Stimulated activated naive B cell treated with anti-CD40 and anti-IgM and Interleukin-4, amounts not matched to agents 10 μg/mL and 1 μg/mL and 100 μg/mL, for 72 hours (primary cell): Measurements from ENCODE around the gene ACSL6.

Experiments
- ATAC-seq, 2 donors: fragments of 150-1000 bp; cut with Tn5 transposase; replicated peaks; 2 replicates each; pipeline ENCODE4 v1.10.0; 2021; ENCODE audit warnings: moderate library complexity in 1 of 2
- DNase-seq: peaks from one replicate; pipeline ENCODE4 v3.0.0; 2021
- H3K27ac Mint-ChIP-seq: one replicate; pipeline ENCODE4 v1.8.0; 2022; ENCODE audit warnings: mild to moderate bottlenecking, mixed read lengths
- H3K27me3 Mint-ChIP-seq, 2 donors: one replicate each; pipeline ENCODE4 v1.8.0; 2022; ENCODE audit warnings: mixed read lengths in 2 of 2
- H3K36me3 Mint-ChIP-seq, 2 donors: one replicate each; pipeline ENCODE4 v1.8.0; 2022; ENCODE audit warnings: mixed read lengths in 2 of 2, mild to moderate bottlenecking in 1 of 2
- H3K4me1 Mint-ChIP-seq, 2 donors: one replicate each; pipeline ENCODE4 v1.8.0; 2022; ENCODE audit warnings: mixed read lengths in 2 of 2, mild to moderate bottlenecking in 1 of 2
- H3K4me3 Mint-ChIP-seq, 2 donors: one replicate each; pipeline ENCODE4 v1.8.0; 2022; ENCODE audit warnings: mild to moderate bottlenecking in 2 of 2, mixed read lengths in 2 of 2, moderate library complexity in 1 of 2
- H3K9me3 Mint-ChIP-seq, 2 donors: one replicate each; pipeline ENCODE4 v1.8.0; 2022; ENCODE audit warnings: mixed read lengths in 2 of 2, mild to moderate bottlenecking in 1 of 2

The ACSL6 gene

DNA sequence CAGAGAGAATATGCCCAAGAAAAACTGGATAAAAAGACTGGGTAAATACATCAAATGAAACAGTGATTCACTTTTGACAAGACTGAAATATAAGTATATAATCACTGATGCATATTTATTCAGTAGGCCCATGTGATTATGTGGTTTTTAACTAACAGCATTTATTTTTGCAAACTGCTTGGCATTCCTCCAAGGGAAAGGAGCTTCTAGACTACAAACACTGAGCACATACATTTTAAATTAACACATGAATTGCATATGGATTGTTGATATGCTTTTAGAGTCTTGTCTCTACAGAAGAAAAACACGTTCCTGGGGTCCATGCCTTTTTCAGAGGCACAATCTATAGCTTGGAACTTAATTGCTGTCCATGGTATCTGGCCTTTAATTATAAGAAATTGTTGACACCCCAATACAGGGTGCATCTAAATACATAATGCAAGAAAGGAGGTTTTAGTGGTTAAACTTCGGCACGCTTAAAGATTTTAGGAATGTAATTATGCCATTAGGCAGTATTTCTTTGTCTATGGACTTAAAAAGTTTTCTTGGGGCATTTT lies 59.1 kb downstream of the ACSL6 start:
- Mint-ChIP-seq H3K27me3 (peaks cover 6 to 14% of the 10 kb centered on the region in 2 donors), H3K4me3 (no peak overlapping the region), H3K9me3 (no peaks in the 10 kb centered on the region), H3K4me1 (no peaks in the 10 kb centered on the region), H3K36me3 (no peaks in the 10 kb centered on the region), H3K27ac (no peak overlapping the region)
- DNase-seq (no peak), ATAC-seq (no peak)

DNA sequence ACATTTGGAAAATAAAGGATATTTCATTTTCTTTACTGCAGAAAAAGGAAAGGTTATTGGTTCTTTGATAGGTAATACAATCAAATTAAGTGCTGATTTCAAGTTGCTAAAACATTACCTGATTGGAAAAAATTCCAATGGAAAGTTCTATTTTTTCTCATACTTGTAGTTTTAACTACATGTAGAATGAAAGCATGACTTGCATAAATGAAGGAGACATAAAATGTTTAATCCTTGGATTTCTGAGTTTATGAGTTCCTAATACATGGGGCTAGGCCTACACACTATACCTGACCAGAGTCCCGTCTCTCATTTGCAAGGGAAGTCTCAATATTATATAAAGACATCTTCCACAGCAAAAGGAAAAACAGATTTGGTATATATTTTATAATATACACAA lies 60.8 kb downstream of the ACSL6 start:
- no peak for ATAC-seq
- no peak for DNase-seq
- H3K36me3 Mint-ChIP-seq: no peaks in the 10 kb centered on the region
- H3K4me1 Mint-ChIP-seq: peaks cover 0 to 1% of the 10 kb centered on the region in 2 donors
- H3K27ac Mint-ChIP-seq: no peak overlapping the region
- peaks cover 6 to 14% of the 10 kb centered on the region in 2 donors for H3K27me3 Mint-ChIP-seq
- H3K9me3 Mint-ChIP-seq: peaks cover 0 to 2% of the 10 kb centered on the region in 2 donors
- no peak overlapping the region for H3K4me3 Mint-ChIP-seq

DNA sequence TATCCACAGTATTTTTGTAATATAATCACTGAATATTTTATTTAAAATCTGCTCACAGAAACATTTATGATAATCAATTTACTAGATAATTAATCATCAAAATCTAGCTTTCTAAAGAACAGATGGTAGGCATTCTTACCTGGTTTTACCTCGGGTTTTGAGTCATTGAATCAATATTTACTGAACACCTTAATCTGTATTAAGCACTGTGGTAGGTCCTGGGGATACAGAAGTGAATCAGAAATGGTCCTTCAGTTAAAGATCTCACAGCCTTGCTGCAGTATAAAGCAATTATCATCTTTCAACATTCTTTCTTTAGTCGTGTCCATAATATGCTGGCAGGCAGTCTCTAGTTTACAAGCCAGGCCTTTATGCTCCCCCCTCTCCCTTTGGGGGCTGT lies 64.0 kb downstream of the ACSL6 start:
- ATAC-seq (no peak), DNase-seq (no peak)
- Mint-ChIP-seq H3K4me3 (no peak overlapping the region), H3K9me3 (peaks cover 0 to 2% of the 10 kb centered on the region in 2 donors), H3K4me1 (peaks cover 1 to 12% of the 10 kb centered on the region in 2 donors), H3K36me3 (no peaks in the 10 kb centered on the region), H3K27ac (no peak overlapping the region), H3K27me3 (peaks cover 0 to 14% of the 10 kb centered on the region in 2 donors)

DNA sequence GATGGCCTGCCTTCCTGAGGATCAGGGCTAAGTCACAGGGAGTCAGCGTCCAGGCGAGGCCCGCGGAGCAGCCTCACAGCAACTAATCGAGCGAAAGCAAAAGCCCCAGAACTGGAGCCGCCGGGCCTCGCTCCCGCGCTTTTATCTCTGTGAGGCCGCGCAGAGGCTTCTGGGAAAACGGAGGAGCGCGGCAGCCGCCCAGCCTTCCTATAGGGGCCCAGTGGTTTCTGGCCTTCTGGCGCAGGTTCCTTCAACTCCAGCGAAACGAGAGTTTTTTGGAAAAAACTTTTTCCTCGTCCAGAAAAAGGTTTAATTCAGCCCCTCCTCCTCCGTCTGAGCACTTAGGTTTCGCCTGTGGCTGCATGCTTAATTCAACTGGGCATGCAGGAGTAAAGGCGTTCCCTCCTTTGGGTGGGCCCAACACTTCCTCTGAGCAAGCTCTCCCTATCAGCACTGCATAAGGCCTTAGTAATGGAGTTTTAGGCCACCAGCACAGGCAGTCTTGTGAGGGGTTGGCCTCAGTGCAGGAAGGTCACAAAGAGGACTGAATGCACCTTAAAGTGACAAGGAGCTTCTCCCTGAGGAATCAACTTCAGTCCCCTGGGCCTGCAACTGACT lies 65.8 kb downstream of the ACSL6 start, which contains the start of gene MEIKIN:
Gene MEIKIN, minus strand, starts transcription at position 113 of the 618 bp plus-strand sequence. CDS start 158 bp downstream, outside the sequence.
- H3K27ac Mint-ChIP-seq: no peak within 1 kb of the TSS
- H3K27me3 Mint-ChIP-seq: peaks cover 9 to 14% of the 10 kb centered on the region in 2 donors
- DNase-seq (no peak), ATAC-seq (no peak)
- peaks cover 0 to 2% of the 10 kb centered on the region in 2 donors for H3K9me3 Mint-ChIP-seq
- H3K4me1 Mint-ChIP-seq: peaks cover 1 to 12% of the 10 kb centered on the region in 2 donors
- no peaks in the 10 kb centered on the region for H3K36me3 Mint-ChIP-seq
- H3K4me3 Mint-ChIP-seq: no peak within 1 kb of the TSS

DNA sequence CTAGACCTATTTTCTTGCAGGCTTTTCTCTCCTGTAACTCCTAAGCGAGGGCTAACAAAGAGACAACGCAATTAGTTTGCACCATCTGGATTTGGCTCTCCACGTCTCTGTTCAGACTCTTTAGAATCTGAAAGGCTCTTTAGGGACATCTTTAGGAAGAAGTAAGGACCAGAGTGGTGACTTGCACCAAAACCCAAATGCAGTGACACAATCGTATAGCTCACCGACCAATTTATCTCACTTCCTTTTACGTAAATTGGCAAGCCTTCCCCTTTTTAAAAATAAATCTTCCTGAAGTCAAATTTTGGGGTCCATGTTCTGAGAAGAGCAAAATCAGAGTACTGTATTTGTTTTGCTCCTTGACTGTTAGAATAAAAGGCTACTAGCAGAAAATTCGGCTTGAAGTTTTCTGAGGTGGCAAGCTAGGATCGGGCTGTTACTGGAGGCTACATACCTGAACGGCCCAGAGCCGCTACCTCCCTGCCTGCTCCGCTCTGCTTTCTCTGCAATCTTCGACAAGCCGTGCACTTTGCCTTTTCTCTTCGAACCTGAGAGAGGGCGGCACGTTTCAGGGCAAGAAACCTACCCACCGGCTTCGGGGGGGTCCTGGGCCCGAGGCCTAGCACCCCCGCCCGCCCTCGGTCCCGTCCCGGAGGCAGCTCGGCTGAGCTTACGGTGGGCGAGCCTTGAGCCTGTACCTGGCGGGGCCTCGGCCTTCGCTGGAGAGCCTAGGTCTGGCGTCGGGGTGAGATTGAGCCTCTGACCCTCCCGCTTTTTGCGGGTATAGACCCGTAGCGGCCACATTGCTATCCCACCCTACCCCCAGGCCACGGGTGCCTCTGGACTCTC lies 66.5 kb downstream of the ACSL6 start:
- Mint-ChIP-seq H3K9me3 (peaks cover 0 to 2% of the 10 kb centered on the region in 2 donors), H3K4me3 (no peak overlapping the region), H3K27ac (no peak overlapping the region), H3K36me3 (no peaks in the 10 kb centered on the region), H3K4me1 (peaks cover 1 to 12% of the 10 kb centered on the region in 2 donors), H3K27me3 (peaks cover 9 to 14% of the 10 kb centered on the region in 2 donors)
- ATAC-seq: peak; percentile 27 to 56
- no peak for DNase-seq

DNA sequence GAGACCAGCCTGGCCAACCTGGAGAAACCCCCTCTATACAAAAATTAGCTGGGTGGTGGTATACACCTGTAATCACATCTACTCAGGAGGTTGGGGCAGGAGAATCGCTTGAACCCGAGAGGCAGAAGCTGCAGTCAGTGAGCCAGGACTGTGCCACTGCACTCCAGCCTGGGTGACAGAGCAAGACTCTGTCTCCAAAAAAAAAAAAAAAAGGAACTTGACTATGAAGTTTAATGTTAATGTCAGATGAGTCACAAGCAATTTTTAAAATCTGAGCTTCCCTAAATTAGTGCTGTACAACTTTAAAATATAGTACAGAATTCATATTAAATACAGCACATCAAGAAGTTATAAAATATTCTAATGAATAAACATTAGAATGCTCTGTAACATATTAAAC lies 67.5 kb downstream of the ACSL6 start:
- ATAC-seq: peak; percentile 65 to 73
- no peak overlapping the region for H3K4me3 Mint-ChIP-seq
- peaks cover 1 to 12% of the 10 kb centered on the region in 2 donors for H3K4me1 Mint-ChIP-seq
- peaks cover 9 to 10% of the 10 kb centered on the region in 2 donors for H3K27me3 Mint-ChIP-seq
- peaks cover 0 to 2% of the 10 kb centered on the region in 2 donors for H3K9me3 Mint-ChIP-seq
- H3K27ac Mint-ChIP-seq: no peak overlapping the region
- no peak for DNase-seq
- no peaks in the 10 kb centered on the region for H3K36me3 Mint-ChIP-seq

DNA sequence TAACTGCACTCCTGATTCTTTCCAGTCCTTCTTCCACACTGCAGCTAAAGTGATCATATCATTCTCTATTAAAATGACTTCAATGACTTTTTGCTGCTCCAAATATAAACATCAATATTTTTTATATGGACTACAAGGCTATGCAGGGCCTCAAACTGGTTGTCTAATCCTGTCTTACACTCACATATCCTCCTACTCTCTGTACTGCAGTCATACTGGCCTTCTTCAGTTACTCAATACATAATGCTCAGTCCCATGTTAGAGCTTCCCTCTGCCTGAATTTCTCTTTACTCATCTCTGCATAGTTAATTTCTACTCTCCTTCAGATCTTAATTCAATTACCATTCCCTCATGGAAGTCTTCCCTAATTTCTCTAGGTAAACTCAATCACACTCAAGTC lies 69.4 kb downstream of the ACSL6 start:
- DNase-seq (no peak), ATAC-seq (no peak)
- Mint-ChIP-seq H3K27me3 (peaks cover 0 to 9% of the 10 kb centered on the region in 2 donors), H3K27ac (no peak overlapping the region), H3K4me3 (no peak overlapping the region), H3K4me1 (peaks cover 1 to 12% of the 10 kb centered on the region in 2 donors), H3K36me3 (no peaks in the 10 kb centered on the region), H3K9me3 (peaks cover 0 to 2% of the 10 kb centered on the region in 2 donors)

DNA sequence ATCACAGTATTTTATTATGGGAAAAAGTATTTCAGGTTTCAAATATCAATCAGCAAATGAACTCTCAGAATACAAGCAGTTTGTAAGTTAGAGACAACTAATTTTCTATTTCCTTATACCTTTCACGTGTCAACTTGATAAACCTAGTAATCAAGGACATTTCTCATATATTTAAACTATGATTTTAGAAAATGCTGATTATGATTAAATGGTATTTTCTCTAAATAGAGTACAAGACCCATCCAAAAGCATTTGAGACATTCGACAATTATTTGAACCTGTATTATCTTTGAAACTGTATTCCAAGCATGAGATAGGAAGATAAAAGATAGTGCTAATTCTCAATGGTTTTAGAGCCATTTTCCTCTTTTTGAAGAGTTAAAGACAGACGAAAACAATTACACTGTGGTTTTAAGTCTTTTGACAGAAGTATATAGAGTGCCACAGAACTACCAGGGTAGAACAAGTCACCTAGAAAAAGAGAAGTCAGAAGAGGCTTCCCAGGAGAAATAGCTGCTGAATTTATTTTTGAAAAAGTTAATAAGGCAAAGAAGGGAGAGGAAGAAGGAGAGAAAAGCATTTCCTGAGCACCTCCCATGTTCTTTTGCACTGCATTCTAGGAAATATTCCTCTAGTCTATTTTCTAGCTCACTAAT lies 71.6 kb downstream of the ACSL6 start:
- no peak overlapping the region for H3K4me3 Mint-ChIP-seq

DNA sequence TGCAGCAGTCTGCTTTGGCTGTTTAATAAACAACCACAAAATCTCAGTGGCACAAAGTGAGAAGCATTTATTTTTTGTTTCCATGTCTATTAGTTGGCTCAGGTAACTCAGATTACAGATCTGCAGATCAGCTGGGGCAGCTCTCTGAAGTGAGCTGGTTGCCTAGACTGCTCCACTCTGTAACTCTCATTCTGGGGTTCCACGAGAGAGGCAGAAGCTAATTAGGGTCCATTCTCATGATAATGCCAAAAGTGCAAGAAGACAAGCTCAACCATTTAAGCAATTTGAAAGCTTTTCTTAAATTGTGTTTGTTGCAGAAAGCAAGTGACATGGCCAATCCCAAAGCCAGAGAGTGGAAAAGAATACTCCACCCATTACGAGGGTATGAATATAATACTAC lies 79.2 kb downstream of the ACSL6 start:
- ATAC-seq: no peak
- H3K9me3 Mint-ChIP-seq: peaks cover 28 to 29% of the 10 kb centered on the region in 2 donors
- H3K36me3 Mint-ChIP-seq: peaks cover 2 to 6% of the 10 kb centered on the region in 2 donors
- peaks cover 10% of the 10 kb centered on the region in 2 donors for H3K27me3 Mint-ChIP-seq
- no peak overlapping the region for H3K27ac Mint-ChIP-seq
- no peaks in the 10 kb centered on the region for H3K4me1 Mint-ChIP-seq
- no peak for DNase-seq
- no peak overlapping the region for H3K4me3 Mint-ChIP-seq

More for the DNA sequence above, 71.6 kb downstream of the ACSL6 start:
- Mint-ChIP-seq H3K27me3 (peaks cover 0 to 14% of the 10 kb centered on the region in 2 donors), H3K36me3 (no peaks in the 10 kb centered on the region), H3K27ac (no peak overlapping the region), H3K9me3 (no peaks in the 10 kb centered on the region), H3K4me1 (peaks cover 0 to 12% of the 10 kb centered on the region in 2 donors)
- DNase-seq (no peak), ATAC-seq (no peak)

DNA sequence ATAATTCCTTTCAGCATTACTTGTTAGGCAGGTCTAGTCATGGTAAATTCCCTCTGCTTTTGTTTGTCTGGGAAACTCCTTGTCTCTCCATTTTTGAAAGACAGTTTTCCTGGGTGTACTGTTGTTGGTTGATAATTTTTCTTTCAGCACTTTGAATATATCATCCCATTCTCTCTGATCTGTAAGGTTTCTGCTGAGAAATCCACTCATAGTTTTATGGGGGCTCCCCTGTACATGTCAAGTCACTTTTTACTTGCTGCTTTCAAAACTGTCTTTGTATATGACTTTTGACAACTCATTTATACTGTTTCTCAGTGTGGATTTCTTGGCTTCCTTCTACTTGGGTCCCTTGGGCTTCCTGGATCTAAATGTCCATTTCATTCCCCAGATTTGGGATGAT lies 82.5 kb downstream of the ACSL6 start:
- peaks cover 5 to 6% of the 10 kb centered on the region in 2 donors for H3K36me3 Mint-ChIP-seq

DNA sequence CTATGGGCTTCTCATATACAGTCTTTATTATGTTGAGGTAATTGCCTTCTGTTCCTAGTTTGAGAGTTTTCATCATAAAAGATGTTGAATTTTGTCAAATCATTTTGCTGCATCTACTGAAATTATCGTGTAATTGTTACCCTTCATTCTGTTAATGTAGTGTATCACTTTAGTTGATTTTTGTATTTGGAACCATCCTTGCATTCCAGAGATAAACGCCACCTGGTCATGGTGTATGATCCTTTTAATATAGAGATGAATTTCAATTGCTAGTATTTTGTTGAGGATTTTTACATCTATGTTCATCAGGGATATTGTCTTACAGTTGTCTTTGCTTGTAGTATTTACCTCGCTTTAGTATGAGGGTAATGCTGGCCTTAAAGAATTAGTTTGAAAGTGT lies 85.3 kb downstream of the ACSL6 start:
- ATAC-seq (no peak), DNase-seq (no peak)
- Mint-ChIP-seq H3K9me3 (peaks cover 34 to 35% of the 10 kb centered on the region in 2 donors), H3K4me1 (no peaks in the 10 kb centered on the region), H3K36me3 (peaks cover 5 to 6% of the 10 kb centered on the region in 2 donors), H3K27me3 (peaks cover 0 to 13% of the 10 kb centered on the region in 2 donors), H3K4me3 (no peak overlapping the region), H3K27ac (no peak overlapping the region)

More for the DNA sequence above, 82.5 kb downstream of the ACSL6 start:
- ATAC-seq (no peak), DNase-seq (no peak)
- Mint-ChIP-seq H3K9me3 (peaks cover 35 to 37% of the 10 kb centered on the region in 2 donors), H3K4me1 (no peaks in the 10 kb centered on the region), H3K27ac (no peak overlapping the region), H3K4me3 (no peak overlapping the region), H3K27me3 (peaks cover 5 to 18% of the 10 kb centered on the region in 2 donors)

DNA sequence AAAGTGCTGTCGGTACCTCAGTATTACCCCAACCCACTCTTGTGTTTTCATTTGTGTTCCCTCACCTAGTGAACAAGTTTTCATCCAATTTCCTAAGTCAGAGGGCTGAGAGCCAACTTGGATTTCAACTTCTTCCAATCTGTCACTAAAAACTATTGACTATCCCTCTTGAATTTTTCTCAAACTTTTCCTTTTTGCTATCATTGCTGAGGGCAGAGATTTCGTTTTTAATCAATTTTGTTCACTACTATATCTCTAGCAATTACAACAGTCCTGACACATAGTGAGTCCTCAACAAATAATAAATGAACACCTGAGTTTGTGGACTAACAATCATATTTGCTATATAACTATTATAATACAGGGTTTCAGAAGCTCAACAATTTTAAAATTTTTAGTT lies 95.0 kb downstream of the ACSL6 start:
- no peak overlapping the region for H3K4me3 Mint-ChIP-seq
- no peaks in the 10 kb centered on the region for H3K36me3 Mint-ChIP-seq
- ATAC-seq (no peak), DNase-seq (no peak)
- peaks cover 0 to 2% of the 10 kb centered on the region in 2 donors for H3K9me3 Mint-ChIP-seq
- H3K27ac Mint-ChIP-seq: no peak overlapping the region
- H3K4me1 Mint-ChIP-seq: no peaks in the 10 kb centered on the region
- H3K27me3 Mint-ChIP-seq: peaks cover 3 to 7% of the 10 kb centered on the region in 2 donors

DNA sequence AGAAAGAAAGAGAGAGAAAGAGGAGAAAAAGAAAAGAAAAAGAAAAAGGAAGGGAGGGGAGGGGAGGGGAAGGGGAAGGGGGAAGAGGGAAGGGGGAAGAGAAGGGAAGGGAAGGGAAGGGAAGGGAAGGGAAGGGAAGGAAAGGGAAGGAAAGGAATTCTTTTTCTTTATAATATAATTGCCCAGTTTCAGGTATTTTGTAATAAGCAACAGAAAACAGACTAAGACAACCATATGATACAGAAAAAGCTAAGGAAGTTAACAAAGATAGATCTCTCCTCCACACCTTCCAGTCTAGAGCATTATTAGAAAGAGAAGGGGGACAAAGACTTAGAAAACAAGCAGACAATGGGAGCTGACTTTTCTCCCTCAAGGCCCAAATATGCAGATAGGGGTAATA lies 97.0 kb downstream of the ACSL6 start:
- Mint-ChIP-seq H3K4me3 (no peak overlapping the region), H3K27ac (no peak overlapping the region), H3K36me3 (no peaks in the 10 kb centered on the region), H3K9me3 (peaks cover 0 to 8% of the 10 kb centered on the region in 2 donors), H3K27me3 (peaks cover 3 to 16% of the 10 kb centered on the region in 2 donors), H3K4me1 (no peaks in the 10 kb centered on the region)
- ATAC-seq (no peak), DNase-seq (no peak)

DNA sequence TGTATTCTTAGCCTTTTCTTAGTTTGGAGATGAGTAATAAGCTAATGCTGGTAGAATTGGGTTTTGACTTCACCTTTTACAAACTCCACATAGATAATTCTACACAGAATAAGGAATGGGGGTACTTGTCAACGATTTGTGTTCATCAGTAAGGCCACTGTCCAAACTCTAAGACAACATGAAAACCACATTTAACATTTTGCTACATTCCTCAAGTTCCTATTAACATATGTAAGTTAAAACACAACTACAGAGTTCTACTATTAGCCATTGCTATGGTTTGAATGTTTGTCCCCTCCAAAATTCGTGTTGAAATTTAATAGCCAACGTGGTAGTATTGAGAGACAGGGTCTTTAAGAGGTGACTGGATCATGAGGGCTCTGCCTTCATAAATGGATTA lies 97.9 kb downstream of the ACSL6 start:
- H3K9me3 Mint-ChIP-seq: peaks cover 0 to 6% of the 10 kb centered on the region in 2 donors
- DNase-seq (no peak), ATAC-seq (no peak)
- peaks cover 3 to 25% of the 10 kb centered on the region in 2 donors for H3K27me3 Mint-ChIP-seq
- H3K27ac Mint-ChIP-seq: no peak overlapping the region
- H3K4me1 Mint-ChIP-seq: no peaks in the 10 kb centered on the region
- H3K36me3 Mint-ChIP-seq: no peaks in the 10 kb centered on the region
- no peak overlapping the region for H3K4me3 Mint-ChIP-seq
